Measurements from ENCODE around the gene SLC16A6. TPM values are rescaled to one million over a fixed set of nuclear protein-coding genes. Genes with fewer than 3 reads are reported as not detected.

The SLC16A6 gene
- total RNA-seq, 4 donors from 2014 or later: 2.7 to 10.0 (median 5.1) TPM

- H3K9me3 ChIP-seq: no peaks in the 10 kb centered on the region
- WGBS: 75% methylated on average over 3 of the region's 3 CpGs
- no peaks in the 10 kb centered on the region for H3K27me3 ChIP-seq
- H3K27ac ChIP-seq: no peak overlapping the region
- no peaks in the 10 kb centered on the region for H3K4me1 ChIP-seq
- no peaks in the 10 kb centered on the region for H3K36me3 ChIP-seq
- TF ChIP-seq CTCF (IDR thresholded peaks at IDR 0.05) (no peak), POLR2AphosphoS5 (IDR thresholded peaks at IDR 0.05) (no peak), POLR2A (IDR thresholded peaks at IDR 0.05) (no peak), EP300 (IDR thresholded peaks at IDR 0.05) (no peak)
- H3K4me3 ChIP-seq: no peak overlapping the region
- no peak for DNase-seq (ENCODE audit: low spot score in 2 of 2)
These were observed 31.7 kb upstream of the SLC16A6 start for GRCh38 chr17:68322630-68323029.

- WGBS: 81% methylated on average over 4 of the region's 4 CpGs
- Histone ChIP-seq H3K4me1 (no peaks in the 10 kb centered on the region), H3K9me3 (no peaks in the 10 kb centered on the region), H3K27ac (no peak overlapping the region), H3K27me3 (no peaks in the 10 kb centered on the region), H3K4me3 (no peak overlapping the region), H3K36me3 (no peaks in the 10 kb centered on the region)
- no peak for DNase-seq (ENCODE audit: low spot score in 2 of 2)
- TF ChIP-seq EP300 (IDR thresholded peaks at IDR 0.05): no peak
- no peak for TF ChIP-seq POLR2A (IDR thresholded peaks at IDR 0.05)
- no peak for TF ChIP-seq CTCF (IDR thresholded peaks at IDR 0.05)
- TF ChIP-seq POLR2AphosphoS5 (IDR thresholded peaks at IDR 0.05): no peak
These were observed 30.6 kb upstream of the SLC16A6 start for GRCh38 chr17:68321556-68321954.

GRCh38 chr17:68320943-68321555, 30.1 kb upstream of the SLC16A6 start:
- TF ChIP-seq EP300 (IDR thresholded peaks at IDR 0.05): no peak
- TF ChIP-seq POLR2A (IDR thresholded peaks at IDR 0.05): no peak
- TF ChIP-seq POLR2AphosphoS5 (IDR thresholded peaks at IDR 0.05): no peak
- TF ChIP-seq CTCF (IDR thresholded peaks at IDR 0.05): no peak
- Histone ChIP-seq H3K4me3 (no peak overlapping the region), H3K4me1 (no peaks in the 10 kb centered on the region), H3K9me3 (no peaks in the 10 kb centered on the region), H3K27ac (no peak overlapping the region), H3K27me3 (no peaks in the 10 kb centered on the region), H3K36me3 (no peaks in the 10 kb centered on the region)
- WGBS: 94% methylated on average over 7 of the region's 7 CpGs
- no peak for DNase-seq (ENCODE audit: low spot score in 2 of 2)

- Histone ChIP-seq H3K4me1 (peaks cover 2% of the 10 kb centered on the region), H3K36me3 (no peaks in the 10 kb centered on the region), H3K27ac (no peak overlapping the region), H3K9me3 (no peaks in the 10 kb centered on the region), H3K27me3 (no peaks in the 10 kb centered on the region), H3K4me3 (no peak overlapping the region)
- WGBS: 40% methylated on average over 5 of the region's 5 CpGs
- no peak for DNase-seq (ENCODE audit: low spot score in 2 of 2)
- TF ChIP-seq CTCF (IDR thresholded peaks at IDR 0.05): no peak
- TF ChIP-seq EP300 (IDR thresholded peaks at IDR 0.05): no peak
- no peak for TF ChIP-seq POLR2AphosphoS5 (IDR thresholded peaks at IDR 0.05)
- no peak for TF ChIP-seq POLR2A (IDR thresholded peaks at IDR 0.05)
These were observed 29.5 kb upstream of the SLC16A6 start for GRCh38 chr17:68320311-68320865.

- Histone ChIP-seq H3K27me3 (no peaks in the 10 kb centered on the region), H3K4me1 (peaks cover 10% of the 10 kb centered on the region), H3K27ac (no peak overlapping the region), H3K4me3 (no peak overlapping the region), H3K9me3 (no peaks in the 10 kb centered on the region), H3K36me3 (no peaks in the 10 kb centered on the region)
- TF ChIP-seq CTCF (IDR thresholded peaks at IDR 0.05) (no peak), POLR2A (IDR thresholded peaks at IDR 0.05) (no peak), EP300 (IDR thresholded peaks at IDR 0.05) (no peak), POLR2AphosphoS5 (IDR thresholded peaks at IDR 0.05) (no peak)
- 92% methylated on average over 12 of the region's 12 CpGs for WGBS
- no peak for DNase-seq (ENCODE audit: low spot score in 2 of 2)
These were observed 28.7 kb upstream of the SLC16A6 start for GRCh38 chr17:68319410-68320162.

All from suprapubic skin (tissue), 4 donors.